A549 (cell line): Measurements from ENCODE around the gene PRR35. TPM values are rescaled to one million over a fixed set of nuclear protein-coding genes. Genes with fewer than 3 reads are reported as not detected.

ENCODE experiments used
- ATAC-seq, 2 experiments: fragments of 200-7000 bp in 1 of 2; fragments of >200 bp in 1 of 2; cut with Nextera tagmentation in 1 of 2; cut with Tn5 transposase in 1 of 2; 3 replicates each; pipeline versions ENCODE4 v1.8.0 to v1.9.1; 2018 to 2020; ENCODE audit warnings: mild to moderate bottlenecking in 1 of 2, moderate library complexity in 1 of 2
- CTCF ChIA-PET: fragments of 300-600 bp; sonication (Branson Sonifier 250); formaldehyde crosslinking; extraction: SDS; loops from one replicate; lab custom pipeline; 2021; ENCODE audit warnings: antibody characterized with exemption, inconsistent platforms; lab: Yijun Ruan, JAX
- POLR2A ChIA-PET: fragments of 350-600 bp; formaldehyde crosslinking; extraction: SDS; loops from one replicate; lab custom pipeline; 2021; ENCODE audit warnings: antibody characterized with exemption, inconsistent platforms; lab: Yijun Ruan, JAX
- DNase-seq, 2 experiments: peaks; one replicate each; pipeline versions ENCODE4 v3.0.0 to v3.0.0-alpha.2; 2011 to 2016; ENCODE audit warnings: low read depth in 1 of 2, low spot score in 1 of 2
- FAIRE-seq: peaks from 2 replicates; lab custom pipeline; 2011; peaks lifted over from hg19 to GRCh38; lab: Jason Lieb, UNC
- H3K27ac ChIP-seq, 2 experiments: fragments of >200 bp; sonication (Bioruptor Twin); formaldehyde crosslinking; 3 replicates each; pipeline ENCODE4 v1.5.1; 2016 to 2017
- H3K4me1 ChIP-seq: fragments of >200 bp; sonication (Bioruptor Twin); formaldehyde crosslinking; 3 replicates; pipeline ENCODE4 v1.6.1; 2016
- H3K4me2 ChIP-seq: fragments of >200 bp; sonication (Bioruptor Twin); formaldehyde crosslinking; 3 replicates; pipeline ENCODE4 v1.6.1; 2016
- H3K4me3 ChIP-seq: fragments of >200 bp; sonication (Bioruptor Twin); formaldehyde crosslinking; 3 replicates; pipeline ENCODE4 v1.5.1; 2016
- H3K9me3 ChIP-seq: fragments of >200 bp; sonication (Bioruptor Twin); formaldehyde crosslinking; 3 replicates; pipeline ENCODE4 v1.6.1; 2016
- BCL3 ChIP-seq: fragments of >200 bp; sonication (Bioruptor Twin); formaldehyde crosslinking; IDR thresholded peaks from 3 replicates; pipeline ENCODE4 v1.6.1; 2016
- BHLHE40 ChIP-seq: IDR thresholded peaks from 2 replicates; pipeline ENCODE4 v1.6.1; 2012; ENCODE audit warnings: low read depth, low read length, inconsistent platforms
- CHD4 ChIP-seq: fragments of 200-600 bp; sonication (generic); IDR thresholded peaks from 2 replicates; pipeline ENCODE4 v1.6.1; 2016; ENCODE audit warnings: antibody characterized with exemption, mild to moderate bottlenecking, borderline replicate concordance
- EHF ChIP-seq: fragments of 250-450 bp; sonication (Bioruptor Pico); IDR thresholded peaks from 2 replicates; pipeline ENCODE4 v1.5.0; 2020; ENCODE audit warnings: mild to moderate bottlenecking
- EP300 ChIP-seq, 2 experiments: fragments of >200 bp; sonication (Bioruptor Twin); formaldehyde crosslinking; IDR thresholded peaks; 2 replicates in 1 of 2; 3 replicates in 1 of 2; pipeline ENCODE4 v1.6.1; 2016 to 2017
- HOXB13 ChIP-seq: fragments of 250-450 bp; sonication (Bioruptor Pico); IDR thresholded peaks from 2 replicates; pipeline ENCODE4 v1.5.0; 2020; ENCODE audit warnings: low read depth, mild to moderate bottlenecking, moderate library complexity
- HOXB5 ChIP-seq: fragments of 250-450 bp; sonication (Bioruptor Pico); IDR thresholded peaks from 2 replicates; pipeline ENCODE4 v1.5.0; 2020; ENCODE audit warnings: mild to moderate bottlenecking, moderate library complexity
- KDM1A ChIP-seq: fragments of 200-600 bp; sonication (generic); IDR thresholded peaks from 2 replicates; pipeline ENCODE4 v1.6.1; 2016; ENCODE audit warnings: low read depth, mild to moderate bottlenecking
- MAFK ChIP-seq: fragments of 450-650 bp; IDR thresholded peaks from 2 replicates; pipeline ENCODE4 v1.6.1; 2014; ENCODE audit not compliant: partially characterized antibody
- MAX ChIP-seq: IDR thresholded peaks from 2 replicates; pipeline ENCODE4 v1.6.1; 2012
- RAD21 ChIP-seq, 2 experiments: fragments of >200 bp in 1 of 2; sonication (Bioruptor Twin) in 1 of 2; formaldehyde crosslinking in 1 of 2; IDR thresholded peaks in 1 of 2; conservative IDR thresholded peaks in 1 of 2; 2 replicates in 1 of 2; 3 replicates in 1 of 2; pipeline ENCODE4 v1.6.1; 2012 to 2018; ENCODE audit warnings: inconsistent platforms in 1 of 2
- RARB ChIP-seq: fragments of 250-450 bp; sonication (Bioruptor Pico); IDR thresholded peaks from 2 replicates; pipeline ENCODE4 v1.8.0; 2021; ENCODE audit warnings: mild to moderate bottlenecking, moderate library complexity
- RCOR1 ChIP-seq: fragments of 150-350 bp; IDR thresholded peaks from 2 replicates; pipeline ENCODE4 v1.6.1; 2014; ENCODE audit warnings: antibody characterized with exemption, low read length, low read depth
- RFX5 ChIP-seq: fragments of 450-650 bp; IDR thresholded peaks from 2 replicates; pipeline ENCODE4 v1.7.1; 2014; ENCODE audit warnings: antibody characterized with exemption, mild to moderate bottlenecking, moderate library complexity
- SREBF2 ChIP-seq: fragments of 450-650 bp; IDR thresholded peaks from 2 replicates; pipeline ENCODE4 v1.6.1; 2014; ENCODE audit warnings: mild to moderate bottlenecking, moderate library complexity
- TFCP2L1 ChIP-seq: fragments of 250-450 bp; sonication (Bioruptor Pico); IDR thresholded peaks from 2 replicates; pipeline ENCODE4 v1.5.0; 2021; ENCODE audit warnings: mild to moderate bottlenecking
- USF2 ChIP-seq: fragments of 450-650 bp; IDR thresholded peaks from 2 replicates; pipeline ENCODE4 v1.6.1; 2014; ENCODE audit warnings: antibody characterized with exemption
- ZNF302 ChIP-seq: fragments of 250-450 bp; sonication (Bioruptor Pico); IDR thresholded peaks from 2 replicates; pipeline ENCODE4 v1.9.0; 2021; ENCODE audit warnings: inconsistent platforms, mild to moderate bottlenecking, moderate library complexity
- WGBS: methylation state at CpG from one replicate; pipeline ENCODE4 v1.1.6; 2017; ENCODE audit errors: missing lambda C conversion rate; 5-methylcytosine and 5-hydroxymethylcytosine counted together
- polyA plus RNA-seq, 4 experiments: library from polyadenylated mRNA; depleted of rRNA in 3 of 4; stranded (reverse); fragments of >200 nt; fragmentation: RNase III in 1 of 4; extraction: RNeasy Plus Mini Kit Qiagen cat#74134 plus additional on column Dnase treatment in 1 of 4; gene quantifications; 2 replicates in 3 of 4; 3 replicates in 1 of 4; pipeline ENCODE4 v1.2.3, GENCODE V29; 2011 to 2017
- TF ChIP-seq, protein P1 (sequence below): fragments of 200-600 bp; sonication (generic); IDR thresholded peaks from 2 replicates; pipeline ENCODE4 v1.6.1; 2016; ENCODE audit warnings: antibody characterized with exemption, mild to moderate bottlenecking, moderate library complexity

The PRR35 gene
- polyA plus RNA-seq, 2 of the 4 experiments (the other 2 are of a cell fraction): 0.04 TPM

GRCh38 chr16:559021-559380 is 1.2 kb upstream of the PRR35 start:
- ATAC-seq: peak in 1 of 2 experiments; percentile 10; a peak in 3 of 6 replicates
- H3K4me1 ChIP-seq: peaks cover 12% of the 10 kb centered on the region; the same call in 2 of the 3 replicates
- H3K4me3 ChIP-seq: no peak overlapping the region
- no peak overlapping the region for H3K4me2 ChIP-seq
- 60% methylated on average over 6 of the region's 15 CpGs for WGBS
- POLR2A ChIA-PET: no interaction called here
- CTCF ChIA-PET: interaction anchor here (1.3 to 6.1 kb wide), 2 partner anchors 12 to 16 kb away, joined by 3 to 24 read pairs; no protein-coding TSS in a partner anchor
- TF ChIP-seq RFX5 (no peak), RAD21 (conservative IDR thresholded peaks at IDR 0.05 in 1 of 2, IDR thresholded peaks at IDR 0.05 in 1 of 2) (no peak), HOXB13 (no peak), MAX (no peak), CHD4 (no peak), SREBF2 (no peak), HOXB5 (CRISPR knock-in tag) (no peak), RCOR1 (no peak), MAFK (no peak), KDM1A (no peak)
- DNase-seq: no peak
- no peaks in the 10 kb centered on the region for H3K9me3 ChIP-seq
- no peak overlapping the region for H3K27ac ChIP-seq
- FAIRE-seq: no peak

DNA sequence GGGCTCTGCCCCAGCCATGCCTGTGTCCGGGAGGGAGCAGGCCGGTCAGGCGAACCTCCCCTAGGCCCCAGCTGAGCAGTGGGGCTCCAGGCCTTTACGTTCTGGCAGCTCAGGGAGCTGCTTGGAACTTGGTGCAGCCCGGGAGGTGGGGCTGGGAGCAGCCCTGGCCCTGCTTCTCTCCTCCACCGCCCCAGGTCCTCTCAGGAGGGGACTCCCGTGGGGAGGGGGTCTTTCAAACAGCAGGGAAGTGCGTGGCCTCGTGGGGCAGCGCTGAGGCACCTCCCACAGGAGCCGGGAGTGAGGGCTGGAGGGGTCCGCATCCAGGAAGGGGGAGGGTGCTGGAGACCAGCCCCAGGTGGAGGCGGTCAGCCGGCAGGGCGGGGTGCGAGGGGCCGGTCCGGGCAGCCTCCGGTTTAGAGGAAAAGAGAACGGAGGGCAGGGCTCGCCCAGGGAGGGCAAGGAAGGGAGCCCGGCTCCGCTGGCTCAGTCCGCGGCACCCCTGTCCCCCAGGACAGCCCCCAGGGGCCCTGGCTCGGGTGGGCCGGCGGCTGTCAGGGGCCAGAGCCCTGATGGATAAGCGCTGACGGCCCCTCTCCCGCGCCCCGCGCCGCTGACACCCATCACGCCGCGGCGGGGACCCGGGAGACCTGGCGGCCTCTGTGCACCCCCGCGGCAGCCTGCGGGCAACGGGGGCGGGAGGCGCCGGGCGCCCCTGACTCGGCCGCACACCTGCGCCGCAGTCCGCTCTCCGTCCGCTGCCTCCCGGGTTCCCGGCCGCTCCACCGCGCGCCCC is 587 bp upstream of the PRR35 start:
- TF ChIP-seq RFX5 (no peak), RARB (CRISPR knock-in tag) (no peak), HOXB13 (no peak), EP300 (IDR thresholded peaks at IDR 0.05) (no peak), TFCP2L1 (CRISPR knock-in tag) (no peak), BHLHE40 (no peak), BCL3 (no peak), ZNF302 (no peak), EHF (CRISPR knock-in tag) (no peak), USF2 (no peak)
- TF ChIP-seq, protein P1, sequence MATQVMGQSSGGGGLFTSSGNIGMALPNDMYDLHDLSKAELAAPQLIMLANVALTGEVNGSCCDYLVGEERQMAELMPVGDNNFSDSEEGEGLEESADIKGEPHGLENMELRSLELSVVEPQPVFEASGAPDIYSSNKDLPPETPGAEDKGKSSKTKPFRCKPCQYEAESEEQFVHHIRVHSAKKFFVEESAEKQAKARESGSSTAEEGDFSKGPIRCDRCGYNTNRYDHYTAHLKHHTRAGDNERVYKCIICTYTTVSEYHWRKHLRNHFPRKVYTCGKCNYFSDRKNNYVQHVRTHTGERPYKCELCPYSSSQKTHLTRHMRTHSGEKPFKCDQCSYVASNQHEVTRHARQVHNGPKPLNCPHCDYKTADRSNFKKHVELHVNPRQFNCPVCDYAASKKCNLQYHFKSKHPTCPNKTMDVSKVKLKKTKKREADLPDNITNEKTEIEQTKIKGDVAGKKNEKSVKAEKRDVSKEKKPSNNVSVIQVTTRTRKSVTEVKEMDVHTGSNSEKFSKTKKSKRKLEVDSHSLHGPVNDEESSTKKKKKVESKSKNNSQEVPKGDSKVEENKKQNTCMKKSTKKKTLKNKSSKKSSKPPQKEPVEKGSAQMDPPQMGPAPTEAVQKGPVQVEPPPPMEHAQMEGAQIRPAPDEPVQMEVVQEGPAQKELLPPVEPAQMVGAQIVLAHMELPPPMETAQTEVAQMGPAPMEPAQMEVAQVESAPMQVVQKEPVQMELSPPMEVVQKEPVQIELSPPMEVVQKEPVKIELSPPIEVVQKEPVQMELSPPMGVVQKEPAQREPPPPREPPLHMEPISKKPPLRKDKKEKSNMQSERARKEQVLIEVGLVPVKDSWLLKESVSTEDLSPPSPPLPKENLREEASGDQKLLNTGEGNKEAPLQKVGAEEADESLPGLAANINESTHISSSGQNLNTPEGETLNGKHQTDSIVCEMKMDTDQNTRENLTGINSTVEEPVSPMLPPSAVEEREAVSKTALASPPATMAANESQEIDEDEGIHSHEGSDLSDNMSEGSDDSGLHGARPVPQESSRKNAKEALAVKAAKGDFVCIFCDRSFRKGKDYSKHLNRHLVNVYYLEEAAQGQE: no peak
- Histone ChIP-seq H3K9me3 (no peaks in the 10 kb centered on the region), H3K4me3 (peak overlapping the region; percentile 47), H3K27ac (peak overlapping the region in 1 of 2 experiments; percentile 75; a peak in 2 of 6 replicates), H3K4me1 (peaks cover 12% of the 10 kb centered on the region; the same call in 2 of the 3 replicates), H3K4me2 (peak overlapping the region; percentile 97)
- no peak for FAIRE-seq
- 45% methylated on average over 32 of the region's 62 CpGs for WGBS
- ATAC-seq: peak in 1 of 2 experiments; percentile 26; a peak in 3 of 6 replicates
- no peak for DNase-seq
- ChIA-PET CTCF (interaction anchor here (1.3 to 6.1 kb wide), 2 partner anchors 13 to 17 kb away, joined by 3 to 24 read pairs; no protein-coding TSS in a partner anchor), POLR2A (no interaction called here)
